ENCODE data around the gene TXN. TPM values are rescaled to one million over a fixed set of nuclear protein-coding genes. Genes with fewer than 3 reads are reported as not detected.
"Not testable (repeated sequence)": the region's sequence is repeated elsewhere in the genome, so short reads cannot be mapped to it uniquely, and the experiment has no call there.

TXN gene
- total RNA-seq, 2 donors from 2014 or later = 498 to 600 TPM

DNA sequence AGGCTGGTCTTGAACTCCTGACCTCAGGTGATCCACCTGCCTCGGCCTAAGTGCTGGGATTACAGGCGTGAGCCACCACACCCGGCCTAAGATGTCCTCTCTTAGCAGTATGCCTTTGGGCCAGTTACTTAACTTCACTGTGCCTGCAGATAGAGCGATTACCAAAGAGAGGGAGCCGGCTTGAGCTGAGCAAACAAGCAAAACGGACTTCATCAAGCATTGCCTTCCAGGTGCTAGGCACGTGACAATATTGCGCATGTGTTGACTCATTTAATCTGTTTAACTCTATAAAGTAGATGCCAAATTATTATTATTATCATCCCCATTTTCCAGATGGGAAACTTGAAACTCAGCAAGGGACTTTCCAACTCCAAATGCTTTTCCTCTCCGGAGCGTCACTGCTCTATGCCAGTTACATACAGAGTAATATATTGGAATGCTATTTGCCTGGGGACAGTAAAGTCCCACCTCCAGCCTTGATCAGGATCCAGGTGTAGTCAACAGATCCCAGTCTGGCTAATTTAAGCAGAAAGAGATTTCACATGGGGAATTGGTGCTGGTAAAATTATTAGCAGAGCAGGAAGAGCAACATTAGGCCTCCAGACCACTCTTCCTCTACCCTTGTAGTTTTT lies 42.8 kb downstream of the TXN start:
- Histone ChIP-seq H3K9me3 (no peaks in the 10 kb centered on the region), H3K27me3 (no peaks in the 10 kb centered on the region), H3K9ac (ENCODE audit: low read depth in 2 of 2, low read length in 2 of 2) (peak overlapping the region in 1 of 2 donors; percentile 30), H3K4me3 (no peak overlapping the region), H3K4me1 (peaks cover 8% of the 10 kb centered on the region), H3K36me3 (no peaks in the 10 kb centered on the region), H3K27ac (peak overlapping the region; percentile 34)
- DNase-seq = peak; percentile 57
- TF ChIP-seq, protein P1, sequence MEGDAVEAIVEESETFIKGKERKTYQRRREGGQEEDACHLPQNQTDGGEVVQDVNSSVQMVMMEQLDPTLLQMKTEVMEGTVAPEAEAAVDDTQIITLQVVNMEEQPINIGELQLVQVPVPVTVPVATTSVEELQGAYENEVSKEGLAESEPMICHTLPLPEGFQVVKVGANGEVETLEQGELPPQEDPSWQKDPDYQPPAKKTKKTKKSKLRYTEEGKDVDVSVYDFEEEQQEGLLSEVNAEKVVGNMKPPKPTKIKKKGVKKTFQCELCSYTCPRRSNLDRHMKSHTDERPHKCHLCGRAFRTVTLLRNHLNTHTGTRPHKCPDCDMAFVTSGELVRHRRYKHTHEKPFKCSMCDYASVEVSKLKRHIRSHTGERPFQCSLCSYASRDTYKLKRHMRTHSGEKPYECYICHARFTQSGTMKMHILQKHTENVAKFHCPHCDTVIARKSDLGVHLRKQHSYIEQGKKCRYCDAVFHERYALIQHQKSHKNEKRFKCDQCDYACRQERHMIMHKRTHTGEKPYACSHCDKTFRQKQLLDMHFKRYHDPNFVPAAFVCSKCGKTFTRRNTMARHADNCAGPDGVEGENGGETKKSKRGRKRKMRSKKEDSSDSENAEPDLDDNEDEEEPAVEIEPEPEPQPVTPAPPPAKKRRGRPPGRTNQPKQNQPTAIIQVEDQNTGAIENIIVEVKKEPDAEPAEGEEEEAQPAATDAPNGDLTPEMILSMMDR (IDR thresholded peaks at IDR 0.05) = no peak
- intact Hi-C loops (cut with DNase I) = no loop called here

DNA sequence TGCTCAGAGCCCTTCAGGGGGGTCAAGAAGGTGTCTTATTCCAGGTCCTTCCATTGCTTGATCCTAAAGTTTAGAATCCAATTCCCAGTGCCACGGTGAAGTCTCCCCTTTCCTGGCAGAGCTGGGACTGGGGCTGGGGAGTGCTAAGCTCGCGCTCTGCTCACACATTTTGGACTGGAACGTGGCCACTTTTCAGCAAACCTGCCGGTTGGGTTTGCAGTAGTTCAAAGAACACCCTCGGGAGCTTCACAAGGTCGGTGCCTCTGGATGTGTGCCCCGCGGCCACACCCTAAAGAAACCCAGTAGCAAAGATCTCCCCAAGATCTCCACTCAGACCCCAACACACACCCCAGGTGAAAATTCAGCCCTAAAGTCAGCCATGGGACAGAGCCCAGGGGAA lies 48.3 kb downstream of the TXN start, which contains the start of gene C9orf152:
TSS of gene C9orf152 (minus strand) at position 129 of the 400 bp plus-strand sequence. CDS start 580 bp downstream, outside the sequence.
- Histone ChIP-seq H3K9ac (ENCODE audit: low read depth in 2 of 2, low read length in 2 of 2) (peak within 1 kb of the TSS; percentile 68 to 80), H3K27ac (peak within 1 kb of the TSS; percentile 86), H3K4me3 (peak within 1 kb of the TSS; percentile 40)

GRCh38 chr9:110207071-110207641 lies 49.2 kb downstream of the TXN start:
- H3K4me3 ChIP-seq = peak overlapping the region; percentile 40
- intact Hi-C loops (cut with DNase I) = no loop called here
- peak overlapping the region; percentile 86 for H3K27ac ChIP-seq
- TF ChIP-seq, protein P1 (IDR thresholded peaks at IDR 0.05) = no peak
- H3K36me3 ChIP-seq = no peaks in the 10 kb centered on the region
- H3K4me1 ChIP-seq = no peaks in the 10 kb centered on the region
- peak; percentile 91 for DNase-seq
- H3K9ac ChIP-seq (ENCODE audit: low read depth in 2 of 2, low read length in 2 of 2) = peak overlapping the region; percentile 68 to 80
- H3K9me3 ChIP-seq = no peaks in the 10 kb centered on the region
- no peaks in the 10 kb centered on the region for H3K27me3 ChIP-seq

More for the DNA sequence above, 48.3 kb downstream of the TXN start, which contains the start of gene C9orf152:
- peak; percentile 81 for DNase-seq
- H3K4me1 ChIP-seq = no peaks in the 10 kb centered on the region
- TF ChIP-seq, protein P1 (IDR thresholded peaks at IDR 0.05) = no peak
- H3K36me3 ChIP-seq = no peaks in the 10 kb centered on the region
- intact Hi-C loops (cut with DNase I) = no loop called here
- H3K27me3 ChIP-seq = no peaks in the 10 kb centered on the region
- no peaks in the 10 kb centered on the region for H3K9me3 ChIP-seq

- H3K4me1 ChIP-seq = no peaks in the 10 kb centered on the region
- H3K9ac ChIP-seq (ENCODE audit: low read depth in 2 of 2, low read length in 2 of 2) = peak overlapping the region; percentile 68 to 80
- TF ChIP-seq, protein P1 (IDR thresholded peaks at IDR 0.05) = no peak
- H3K36me3 ChIP-seq = no peaks in the 10 kb centered on the region
- H3K4me3 ChIP-seq = peak overlapping the region; percentile 40
- DNase-seq = peak; percentile 87
- intact Hi-C loops (cut with DNase I) = no loop called here
- no peaks in the 10 kb centered on the region for H3K9me3 ChIP-seq
- H3K27ac ChIP-seq = peak overlapping the region; percentile 86
- no peaks in the 10 kb centered on the region for H3K27me3 ChIP-seq
Measured at GRCh38 chr9:110206389-110206788, 49.9 kb downstream of the TXN start.

- H3K9me3 ChIP-seq; H3K36me3 ChIP-seq; H3K27me3 ChIP-seq; H3K4me1 ChIP-seq; intact Hi-C loops (cut with DNase I): not testable (repeated sequence)
- Histone ChIP-seq H3K27ac (peak overlapping the region; percentile 86), H3K9ac (ENCODE audit: low read depth in 2 of 2, low read length in 2 of 2) (peak overlapping the region in 1 of 2 donors; percentile 80), H3K4me3 (peak overlapping the region; percentile 40)
- peak; percentile 76 for DNase-seq
Measured at GRCh38 chr9:110205612-110206011, 50.7 kb downstream of the TXN start.

DNA sequence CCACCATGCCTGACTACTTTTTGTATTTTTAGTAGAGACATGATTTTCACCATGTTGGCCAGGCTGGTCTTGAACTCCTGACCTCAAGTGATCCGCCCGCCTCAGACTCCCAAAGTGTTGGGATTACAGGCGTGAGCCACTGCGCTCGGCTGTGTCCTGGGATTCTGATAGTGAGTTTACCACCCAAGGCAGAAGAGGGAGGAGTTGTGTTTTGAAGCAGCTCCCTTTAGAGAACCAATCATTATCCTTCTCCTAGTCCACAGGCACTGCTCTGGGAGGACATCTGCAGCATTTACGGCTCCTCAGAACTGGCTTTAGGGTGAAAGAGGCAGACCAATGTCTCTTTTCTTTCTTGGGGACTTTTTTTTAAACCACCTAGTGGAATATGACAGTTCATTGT lies 54.1 kb downstream of the TXN start:
- peak overlapping the region; percentile 86 for H3K27ac ChIP-seq
- H3K27me3 ChIP-seq = no peaks in the 10 kb centered on the region
- peaks cover 7% of the 10 kb centered on the region for H3K4me1 ChIP-seq
- peak overlapping the region in 1 of 2 donors; percentile 80 for H3K9ac ChIP-seq (ENCODE audit: low read depth in 2 of 2, low read length in 2 of 2)
- TF ChIP-seq, protein P1 (IDR thresholded peaks at IDR 0.05) = no peak
- no peaks in the 10 kb centered on the region for H3K9me3 ChIP-seq
- intact Hi-C loops (cut with DNase I) = no loop called here
- H3K36me3 ChIP-seq = no peaks in the 10 kb centered on the region
- H3K4me3 ChIP-seq = no peak overlapping the region
- peak; percentile 45 for DNase-seq
